Fibroblast of lung (primary cell): ENCODE measurements around the gene ITPK1.

Experiments
- CTCF ChIP-seq, 2 donors: IDR thresholded peaks in 1 of 2; conservative IDR thresholded peaks in 1 of 2; 1 replicate in 1 of 2; 2 replicates in 1 of 2; pipeline ENCODE4 v1.5.1; 2011 to 2012; ENCODE audit warnings: low read length in 2 of 2, control low read depth in 1 of 2, inconsistent platforms in 1 of 2, low read depth in 1 of 2, mild to moderate bottlenecking in 1 of 2
- EZH2 ChIP-seq: IDR thresholded peaks from 2 replicates; pipeline ENCODE4 v1.5.1; 2012; ENCODE audit warnings: low read length, control low read depth, mild to moderate bottlenecking; ENCODE audit errors: missing control alignments

DNA sequence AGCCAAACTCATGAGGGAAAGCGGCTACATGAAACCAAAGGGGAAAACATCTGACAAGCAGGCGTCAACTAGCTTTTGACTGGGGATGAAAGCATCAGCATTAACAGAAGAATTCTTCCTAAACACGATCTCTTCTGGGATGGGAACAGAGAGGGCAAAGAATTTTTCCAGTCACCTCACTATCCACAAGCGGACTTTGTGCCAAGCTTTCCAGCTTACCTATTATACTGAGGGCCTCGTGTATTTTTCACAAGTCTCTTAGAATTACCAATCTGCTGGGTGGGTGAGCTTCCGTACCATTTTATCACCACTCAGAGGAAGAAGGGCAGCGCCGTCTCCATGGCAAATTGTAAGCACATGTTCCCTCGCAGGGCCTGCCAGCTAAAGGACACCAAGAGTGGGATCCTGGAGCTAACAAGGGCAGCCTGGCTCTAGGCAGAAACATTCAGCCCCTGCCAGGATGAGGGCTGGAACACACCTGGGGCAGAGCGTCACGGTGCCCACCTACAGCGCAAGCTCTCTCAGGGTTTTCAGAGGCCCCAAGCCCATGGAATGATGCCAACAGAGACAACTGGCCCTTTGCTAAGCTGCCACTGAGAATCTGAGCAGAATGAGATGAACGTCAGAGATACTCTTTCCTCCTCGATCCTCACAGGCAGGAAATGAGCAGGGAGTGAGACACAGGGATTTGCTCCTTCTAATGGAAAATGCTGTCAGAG is 118.2 kb downstream of the ITPK1 start:
- TF ChIP-seq CTCF (conservative IDR thresholded peaks at IDR 0.05 in 1 of 2, IDR thresholded peaks at IDR 0.05 in 1 of 2; ENCODE audit: low read depth in 1 of 2, low read length in 2 of 2) (no peak), EZH2 (no peak)
